ENCODE measurements around the gene EMID1. TPM values are rescaled to one million over a fixed set of nuclear protein-coding genes. Genes with fewer than 3 reads are reported as not detected.

EMID1 gene
- polyA plus RNA-seq, 1 of the 3 experiments (the other 2 are of a cell fraction), result 1.1 TPM

- TF ChIP-seq TAF1 (IDR thresholded peaks at IDR 0.05; ENCODE audit: borderline replicate concordance, low read depth, low read length), result no peak
- Histone ChIP-seq H3K79me2 (ENCODE audit: insufficient read depth) (peaks cover 97% of the 10 kb centered on the region), H3K4me1 (ENCODE audit: control insufficient read depth in 1 of 2, insufficient read depth in 2 of 2, low read depth in 1 of 2, low read length in 1 of 2) (peaks cover 25 to 26% of the 10 kb centered on the region in 2 experiments), H3F3A (replicated peaks; ENCODE audit: insufficient read depth) (peaks cover 9% of the 10 kb centered on the region), H3K9me2 (no peaks in the 10 kb centered on the region), H3K4me2 (no peak overlapping the region), H4K20me1 (ENCODE audit: insufficient read depth) (peaks cover 91% of the 10 kb centered on the region), H3K27ac (ENCODE audit: low read depth in 2 of 2, low read length in 1 of 2) (no peak overlapping the region), H2AFZ (ENCODE audit: low read depth) (no peak overlapping the region), H3K36me3 (replicated peaks in 1 of 2; ENCODE audit: control insufficient read depth in 1 of 2, insufficient read depth in 2 of 2, low read length in 1 of 2) (peaks cover 80 to 81% of the 10 kb centered on the region in 2 experiments), H3K27me3 (ENCODE audit: insufficient read depth) (no peaks in the 10 kb centered on the region), H3K4me3 (ENCODE audit: low read depth in 2 of 2, low read length in 1 of 2) (no peak overlapping the region), H3K9me3 (no peaks in the 10 kb centered on the region), H3K9ac (no peak overlapping the region)
- no peak for DNase-seq
- WGBS (ENCODE audit: low lambda C conversion rate), result 98% methylated on average over 2 of the region's 2 CpGs
- CTCF ChIA-PET, result interaction anchor here (0.9 to 3.5 kb wide), 3 partner anchors 14 to 86 kb away, joined by 4 to 19 read pairs (median 4); no protein-coding TSS in a partner anchor
- POLR2A ChIA-PET, result interaction anchor here (1.2 kb wide), 1 partner anchor 10 kb away, joined by 3 read pairs; no protein-coding TSS in a partner anchor
These were observed 66.9 kb downstream of the EMID1 start for GRCh38 chr22:29272624-29273023.

- H3K9me2 ChIP-seq, result no peaks in the 10 kb centered on the region
- no peak overlapping the region for H2AFZ ChIP-seq (ENCODE audit: low read depth)
- H3K79me2 ChIP-seq (ENCODE audit: insufficient read depth), result peaks cover 100% of the 10 kb centered on the region
- H3K9me3 ChIP-seq, result no peaks in the 10 kb centered on the region
- H3K27ac ChIP-seq (ENCODE audit: low read depth in 2 of 2, low read length in 1 of 2), result no peak overlapping the region
- POLR2A ChIA-PET, result interaction anchor here (0.6 kb wide), 1 partner anchor 13 kb away, joined by 3 read pairs; no protein-coding TSS in a partner anchor
- DNase-seq, result no peak
- H3K4me3 ChIP-seq (ENCODE audit: low read depth in 2 of 2, low read length in 1 of 2), result no peak overlapping the region
- no peak overlapping the region for H3K9ac ChIP-seq
- H3K36me3 ChIP-seq (replicated peaks in 1 of 2; ENCODE audit: control insufficient read depth in 1 of 2, insufficient read depth in 2 of 2, low read length in 1 of 2), result peaks cover 89 to 100% of the 10 kb centered on the region in 2 experiments
- no peaks in the 10 kb centered on the region for H3K27me3 ChIP-seq (ENCODE audit: insufficient read depth)
- CTCF ChIA-PET, result interaction anchor here (0.7 kb wide), 1 partner anchor 29 kb away, joined by 3 read pairs; no protein-coding TSS in a partner anchor
- H3K4me1 ChIP-seq (ENCODE audit: control insufficient read depth in 1 of 2, insufficient read depth in 2 of 2, low read depth in 1 of 2, low read length in 1 of 2), result peaks cover 15 to 22% of the 10 kb centered on the region in 2 experiments
- 92% methylated on average over 3 of the region's 3 CpGs for WGBS (ENCODE audit: low lambda C conversion rate)
- TF ChIP-seq USF1 (IDR thresholded peaks at IDR 0.05; ENCODE audit: borderline replicate concordance, low read depth) (no peak), SMC3 (IDR thresholded peaks at IDR 0.05; ENCODE audit: low read depth, low read length) (no peak), FOSL2 (IDR thresholded peaks at IDR 0.05; ENCODE audit: borderline replicate concordance, low read depth) (no peak), NFIC (IDR thresholded peaks at IDR 0.05; ENCODE audit: borderline replicate concordance) (no peak), TCF12 (IDR thresholded peaks at IDR 0.05) (no peak), ELF1 (IDR thresholded peaks at IDR 0.05) (no peak), FOXJ3 (CRISPR knock-in tag; IDR thresholded peaks at IDR 0.05) (no peak), MAX (IDR thresholded peaks at IDR 0.05; ENCODE audit: low read depth) (no peak), YY1 (IDR thresholded peaks at IDR 0.05; ENCODE audit: low read depth) (no peak), GATA2 (CRISPR knock-in tag; IDR thresholded peaks at IDR 0.05) (no peak), ZBTB33 (IDR thresholded peaks at IDR 0.05; ENCODE audit: borderline replicate concordance, low read depth) (no peak)
- H4K20me1 ChIP-seq (ENCODE audit: insufficient read depth), result peaks cover 100% of the 10 kb centered on the region
- H3F3A ChIP-seq (replicated peaks; ENCODE audit: insufficient read depth), result peaks cover 14% of the 10 kb centered on the region
- H3K4me2 ChIP-seq, result no peak overlapping the region
These were observed 69.5 kb downstream of the EMID1 start for GRCh38 chr22:29275167-29275566.
